Ovary (tissue), 3 donors: ENCODE measurements around the gene KCNAB2.

Experiments
- POLR2A ChIP-seq: fragments of 450-650 bp; IDR thresholded peaks from one replicate; pipeline ENCODE4 v1.6.1; 2017; ENCODE audit warnings: antibody characterized with exemption, mild to moderate bottlenecking, moderate library complexity
- TF ChIP-seq, protein P1 (sequence below), 3 donors: fragments of 450-650 bp in 2 of 3; fragments of 200-600 bp in 1 of 3; IDR thresholded peaks; one replicate each; pipeline versions ENCODE4 v1.5.1 to v1.8.0; 2016 to 2022; ENCODE audit warnings: antibody characterized with exemption in 3 of 3, mild to moderate bottlenecking in 1 of 3
- donor health status: DM: no; HTN: no; CAD: no.

GRCh38 chr1:6085666-6086065 lies 40.0 kb downstream of the KCNAB2 start:
- TF ChIP-seq, protein P1, sequence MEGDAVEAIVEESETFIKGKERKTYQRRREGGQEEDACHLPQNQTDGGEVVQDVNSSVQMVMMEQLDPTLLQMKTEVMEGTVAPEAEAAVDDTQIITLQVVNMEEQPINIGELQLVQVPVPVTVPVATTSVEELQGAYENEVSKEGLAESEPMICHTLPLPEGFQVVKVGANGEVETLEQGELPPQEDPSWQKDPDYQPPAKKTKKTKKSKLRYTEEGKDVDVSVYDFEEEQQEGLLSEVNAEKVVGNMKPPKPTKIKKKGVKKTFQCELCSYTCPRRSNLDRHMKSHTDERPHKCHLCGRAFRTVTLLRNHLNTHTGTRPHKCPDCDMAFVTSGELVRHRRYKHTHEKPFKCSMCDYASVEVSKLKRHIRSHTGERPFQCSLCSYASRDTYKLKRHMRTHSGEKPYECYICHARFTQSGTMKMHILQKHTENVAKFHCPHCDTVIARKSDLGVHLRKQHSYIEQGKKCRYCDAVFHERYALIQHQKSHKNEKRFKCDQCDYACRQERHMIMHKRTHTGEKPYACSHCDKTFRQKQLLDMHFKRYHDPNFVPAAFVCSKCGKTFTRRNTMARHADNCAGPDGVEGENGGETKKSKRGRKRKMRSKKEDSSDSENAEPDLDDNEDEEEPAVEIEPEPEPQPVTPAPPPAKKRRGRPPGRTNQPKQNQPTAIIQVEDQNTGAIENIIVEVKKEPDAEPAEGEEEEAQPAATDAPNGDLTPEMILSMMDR (IDR thresholded peaks at IDR 0.05), result no peak
- no peak for TF ChIP-seq POLR2A
